Fibroblast of lung (primary cell): ENCODE data around the gene FRMD4A.

Source experiments
- CTCF ChIP-seq, 2 donors: IDR thresholded peaks in 1 of 2; conservative IDR thresholded peaks in 1 of 2; 1 replicate in 1 of 2; 2 replicates in 1 of 2; pipeline ENCODE4 v1.5.1; 2011 to 2012; ENCODE audit warnings: low read length in 2 of 2, control low read depth in 1 of 2, inconsistent platforms in 1 of 2, low read depth in 1 of 2, mild to moderate bottlenecking in 1 of 2
- EZH2 ChIP-seq: IDR thresholded peaks from 2 replicates; pipeline ENCODE4 v1.5.1; 2012; ENCODE audit warnings: low read length, control low read depth, mild to moderate bottlenecking; ENCODE audit errors: missing control alignments

GRCh38 chr10:13637894-13638293, 692.8 kb downstream of the FRMD4A start:
- TF ChIP-seq CTCF (conservative IDR thresholded peaks at IDR 0.05 in 1 of 2, IDR thresholded peaks at IDR 0.05 in 1 of 2; ENCODE audit: low read depth in 1 of 2, low read length in 2 of 2) (no peak), EZH2 (no peak)
